Measurements from ENCODE around the gene PCP4L1.

DNA sequence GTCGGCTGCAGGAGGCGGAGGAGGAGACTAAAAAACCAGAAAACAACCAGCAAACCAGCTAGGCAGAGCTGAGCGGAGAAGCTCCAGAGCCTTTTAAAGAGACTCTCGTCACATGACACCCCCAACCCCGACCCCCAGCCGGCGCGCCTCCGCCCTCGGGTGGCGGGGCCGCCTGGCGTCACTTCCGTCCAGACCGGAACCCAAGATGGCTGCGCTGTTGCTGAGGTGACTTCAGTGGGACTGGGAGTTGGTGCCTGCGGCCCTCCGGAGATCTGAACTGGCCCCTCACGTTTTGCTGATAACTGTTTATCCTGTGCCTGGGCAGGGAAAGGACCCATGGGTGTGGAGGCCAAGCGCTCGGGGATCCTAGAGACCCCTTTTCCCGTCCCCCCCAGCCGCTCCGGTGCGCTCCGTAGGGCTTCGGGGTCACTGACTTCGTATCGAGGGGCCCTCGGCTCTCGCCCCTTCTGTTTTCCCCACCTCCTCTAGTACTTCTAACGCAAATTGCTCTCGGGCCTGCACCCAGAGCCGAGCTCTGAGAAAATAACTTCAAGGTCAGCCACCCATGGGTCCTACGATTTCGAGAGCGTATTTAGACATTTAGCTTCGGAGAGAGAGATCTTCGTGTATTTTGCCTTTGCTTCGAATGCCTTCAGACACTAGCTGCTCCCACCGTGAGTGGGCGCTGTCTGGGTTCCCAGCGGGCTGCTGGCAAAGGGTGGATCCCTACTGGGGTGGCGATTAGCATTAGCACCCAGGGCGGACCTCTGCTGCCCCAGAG is 55.8 kb downstream of the PCP4L1 start, which contains the start of gene SDHC:
- TF ChIP-seq, protein P1, sequence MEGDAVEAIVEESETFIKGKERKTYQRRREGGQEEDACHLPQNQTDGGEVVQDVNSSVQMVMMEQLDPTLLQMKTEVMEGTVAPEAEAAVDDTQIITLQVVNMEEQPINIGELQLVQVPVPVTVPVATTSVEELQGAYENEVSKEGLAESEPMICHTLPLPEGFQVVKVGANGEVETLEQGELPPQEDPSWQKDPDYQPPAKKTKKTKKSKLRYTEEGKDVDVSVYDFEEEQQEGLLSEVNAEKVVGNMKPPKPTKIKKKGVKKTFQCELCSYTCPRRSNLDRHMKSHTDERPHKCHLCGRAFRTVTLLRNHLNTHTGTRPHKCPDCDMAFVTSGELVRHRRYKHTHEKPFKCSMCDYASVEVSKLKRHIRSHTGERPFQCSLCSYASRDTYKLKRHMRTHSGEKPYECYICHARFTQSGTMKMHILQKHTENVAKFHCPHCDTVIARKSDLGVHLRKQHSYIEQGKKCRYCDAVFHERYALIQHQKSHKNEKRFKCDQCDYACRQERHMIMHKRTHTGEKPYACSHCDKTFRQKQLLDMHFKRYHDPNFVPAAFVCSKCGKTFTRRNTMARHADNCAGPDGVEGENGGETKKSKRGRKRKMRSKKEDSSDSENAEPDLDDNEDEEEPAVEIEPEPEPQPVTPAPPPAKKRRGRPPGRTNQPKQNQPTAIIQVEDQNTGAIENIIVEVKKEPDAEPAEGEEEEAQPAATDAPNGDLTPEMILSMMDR (IDR thresholded peaks at IDR 0.05) = peak in 3 of 6 experiments; percentile 25 to 32 (median 25)
- TF ChIP-seq POLR2A (IDR thresholded peaks at IDR 0.05) = peak; percentile 82 to 87

Data from adrenal gland (tissue), 5 donors.